ENCODE measurements around the gene RPGRIP1. TPM values are rescaled to one million over a fixed set of nuclear protein-coding genes. Genes with fewer than 3 reads are reported as not detected.

RPGRIP1 gene
- polyA plus RNA-seq, 1 donor from 2014 or later: not detected

- Histone ChIP-seq H3K27ac (ENCODE audit: low read length) (no peak overlapping the region), H3K4me3 (ENCODE audit: low read length) (no peak overlapping the region), H4K20me1 (ENCODE audit: insufficient read depth) (peaks cover 55% of the 10 kb centered on the region), H2AFZ (ENCODE audit: low read depth, low read length) (no peak overlapping the region), H3K79me2 (replicated peaks; ENCODE audit: insufficient read depth, low read length) (peaks cover 95% of the 10 kb centered on the region), H3K36me3 (ENCODE audit: insufficient read depth, low read length) (peaks cover 8% of the 10 kb centered on the region), H3K27me3 (ENCODE audit: insufficient read depth, low read depth, low read length) (no peaks in the 10 kb centered on the region), H3F3A (ENCODE audit: insufficient read depth, low read length, poor library complexity, severe bottlenecking) (no peaks in the 10 kb centered on the region), H3K9me2 (ENCODE audit: insufficient read depth, low read length) (no peaks in the 10 kb centered on the region), H3K9ac (ENCODE audit: low read length) (no peak overlapping the region), H3K9me3 (ENCODE audit: low read length) (no peaks in the 10 kb centered on the region), H3K4me2 (ENCODE audit: low read length) (no peak overlapping the region)
- TF ChIP-seq POLR2AphosphoS5 (IDR thresholded peaks at IDR 0.05) (no peak), RAD21 (conservative IDR thresholded peaks at IDR 0.05) (no peak), SMC3 (conservative IDR thresholded peaks at IDR 0.05; ENCODE audit: poor library complexity) (no peak), CTCF (IDR thresholded peaks at IDR 0.05; ENCODE audit: poor library complexity, severe bottlenecking) (no peak), MXI1 (conservative IDR thresholded peaks at IDR 0.05; ENCODE audit: poor library complexity, severe bottlenecking) (no peak), TAF1 (IDR thresholded peaks at IDR 0.05; ENCODE audit: low read depth) (no peak), REST (IDR thresholded peaks at IDR 0.05; ENCODE audit: borderline replicate concordance) (no peak)
Observed at GRCh38 chr14:21263284-21264024, 16.4 kb upstream of the RPGRIP1 start.

GRCh38 chr14:21264025-21264801 is 15.7 kb upstream of the RPGRIP1 start:
- H3K27me3 ChIP-seq (ENCODE audit: insufficient read depth, low read depth, low read length): no peaks in the 10 kb centered on the region
- peaks cover 55% of the 10 kb centered on the region for H4K20me1 ChIP-seq (ENCODE audit: insufficient read depth)
- H3K9me3 ChIP-seq (ENCODE audit: low read length): no peaks in the 10 kb centered on the region
- H3K9ac ChIP-seq (ENCODE audit: low read length): no peak overlapping the region
- no peak overlapping the region for H2AFZ ChIP-seq (ENCODE audit: low read depth, low read length)
- H3K79me2 ChIP-seq (replicated peaks; ENCODE audit: insufficient read depth, low read length): peaks cover 94% of the 10 kb centered on the region
- peaks cover 8% of the 10 kb centered on the region for H3K36me3 ChIP-seq (ENCODE audit: insufficient read depth, low read length)
- H3K4me2 ChIP-seq (ENCODE audit: low read length): no peak overlapping the region
- TF ChIP-seq SMC3 (conservative IDR thresholded peaks at IDR 0.05; ENCODE audit: poor library complexity) (no peak), EZH2 (IDR thresholded peaks at IDR 0.05; ENCODE audit: borderline replicate concordance, insufficient read depth, low read length, poor library complexity, severe bottlenecking) (no peak), RAD21 (conservative IDR thresholded peaks at IDR 0.05) (no peak), POLR2AphosphoS5 (IDR thresholded peaks at IDR 0.05) (no peak), CTCF (IDR thresholded peaks at IDR 0.05; ENCODE audit: poor library complexity, severe bottlenecking) (no peak)
- H3F3A ChIP-seq (ENCODE audit: insufficient read depth, low read length, poor library complexity, severe bottlenecking): no peaks in the 10 kb centered on the region
- H3K9me2 ChIP-seq (ENCODE audit: insufficient read depth, low read length): no peaks in the 10 kb centered on the region
- peak overlapping the region; percentile 74 for H3K4me3 ChIP-seq (ENCODE audit: low read length)
- no peak overlapping the region for H3K27ac ChIP-seq (ENCODE audit: low read length)

All from neural cell (in vitro differentiated cells).